Cardiac septum (tissue), 1 donor: ENCODE measurements around the gene CEACAM7. TPM values are rescaled to one million over a fixed set of nuclear protein-coding genes. Genes with fewer than 3 reads are reported as not detected.

ENCODE experiments used
- total RNA-seq: library from RNA; stranded (reverse); fragmentation: NEBNext Ultra II Directional; extraction: Animal tissue kit (Norgen Biotek cat#: 25700); gene quantifications from one replicate; pipeline ENCODE4 v1.2.1, GENCODE V29; 2021
- donor health status: DM: no; HTN: no; CAD: no.

CEACAM7 gene
- total RNA-seq, 1 donor from 2014 or later, result not detected

Other genes with a start within 250 kb of the CEACAM7 start
- gene DMAC2, start 248.4 kb downstream of the CEACAM7 start, total RNA-seq, result 84.4 TPM
- not detected for gene ERICH4, start 245.1 kb downstream of the CEACAM7 start, total RNA-seq
- gene CEACAM21, start 112.1 kb downstream of the CEACAM7 start, total RNA-seq, result 0.27 TPM
- 0.51 TPM for gene CEACAM4, start 61.2 kb downstream of the CEACAM7 start, total RNA-seq
- 0.19 TPM for gene CEACAM5, start 20.4 kb upstream of the CEACAM7 start, total RNA-seq
- gene CEACAM6, start 67.3 kb upstream of the CEACAM7 start, total RNA-seq, result 0.16 TPM
- 0.97 TPM for gene CEACAM3, start 108.3 kb upstream of the CEACAM7 start, total RNA-seq
- not detected for gene LYPD4, start 156.4 kb upstream of the CEACAM7 start, total RNA-seq
- gene DMRTC2, start 156.8 kb upstream of the CEACAM7 start, total RNA-seq, result not detected
- 548 TPM for gene RPS19, start 172.0 kb upstream of the CEACAM7 start, total RNA-seq
- not detected for gene CD79A, start 189.0 kb upstream of the CEACAM7 start, total RNA-seq
- gene ARHGEF1, start 194.9 kb upstream of the CEACAM7 start, total RNA-seq, result 37.9 TPM
- gene ERFL, start 240.2 kb upstream of the CEACAM7 start, total RNA-seq, result not detected